Stimulated activated naive CD8-positive, alpha-beta T cell treated with anti-CD3 and anti-CD28 coated beads, Interleukin-15, Interleukin-2, amounts not matched to agents 100 ng/mL and 50 ng/mL, for 24 hours (primary cell): Measurements from ENCODE around the gene SYT11.
"Not testable (repeated sequence)": the region's sequence is repeated elsewhere in the genome, so short reads cannot be mapped to it uniquely, and the experiment has no call there.

Experiments
- H3K27ac Mint-ChIP-seq: one replicate; pipeline ENCODE4 v1.8.0; 2021; ENCODE audit warnings: mild to moderate bottlenecking, mixed read lengths
- H3K27me3 Mint-ChIP-seq: one replicate; pipeline ENCODE4 v1.8.0; 2021; ENCODE audit warnings: mixed read lengths
- H3K36me3 Mint-ChIP-seq: one replicate; pipeline ENCODE4 v1.8.0; 2021; ENCODE audit warnings: low read depth, mixed read lengths
- H3K4me1 Mint-ChIP-seq: one replicate; pipeline ENCODE4 v1.8.0; 2021; ENCODE audit warnings: low read depth, mixed read lengths
- H3K4me3 Mint-ChIP-seq: one replicate; pipeline ENCODE4 v1.8.0; 2021; ENCODE audit warnings: mild to moderate bottlenecking, mixed read lengths
- H3K9me3 Mint-ChIP-seq: one replicate; pipeline ENCODE4 v1.8.0; 2021; ENCODE audit warnings: mixed read lengths

Gene SYT11

GRCh38 chr1:155904261-155904660, 44.9 kb downstream of the SYT11 start:
- Mint-ChIP-seq H3K9me3 (no peaks in the 10 kb centered on the region), H3K27me3 (no peaks in the 10 kb centered on the region), H3K4me3 (no peak overlapping the region), H3K4me1 (peaks cover under 1% of the 10 kb centered on the region), H3K27ac (no peak overlapping the region), H3K36me3 (peaks cover 61% of the 10 kb centered on the region)

GRCh38 chr1:155909894-155910293, 50.5 kb downstream of the SYT11 start:
- Mint-ChIP-seq H3K4me3 (peak overlapping the region; percentile 82), H3K4me1 (peaks cover 26% of the 10 kb centered on the region), H3K9me3 (no peaks in the 10 kb centered on the region), H3K27me3 (no peaks in the 10 kb centered on the region), H3K36me3 (peaks cover 67% of the 10 kb centered on the region), H3K27ac (peak overlapping the region; percentile 63)

GRCh38 chr1:155910621-155911121, 51.3 kb downstream of the SYT11 start:
- H3K27me3 Mint-ChIP-seq = no peaks in the 10 kb centered on the region
- peaks cover 26% of the 10 kb centered on the region for H3K4me1 Mint-ChIP-seq
- H3K4me3 Mint-ChIP-seq = peak overlapping the region; percentile 82
- peaks cover 71% of the 10 kb centered on the region for H3K36me3 Mint-ChIP-seq
- H3K9me3 Mint-ChIP-seq = no peaks in the 10 kb centered on the region
- H3K27ac Mint-ChIP-seq = peak overlapping the region; percentile 94

GRCh38 chr1:155911156-155912055, 52.0 kb downstream of the SYT11 start, which contains the start of gene RIT1:
TSS of gene RIT1 (minus strand) at chr1:155911349. CDS start at chr1:155910761, 588 bp downstream.
- Mint-ChIP-seq H3K9me3 (no peaks in the 10 kb centered on the region), H3K27ac (peak within 1 kb of the TSS; percentile 94), H3K36me3 (peaks cover 74% of the 10 kb centered on the region), H3K4me3 (peak within 1 kb of the TSS; percentile 82), H3K27me3 (no peaks in the 10 kb centered on the region), H3K4me1 (peaks cover 26% of the 10 kb centered on the region)

GRCh38 chr1:155912056-155912536, 52.7 kb downstream of the SYT11 start:
- peaks cover 26% of the 10 kb centered on the region for H3K4me1 Mint-ChIP-seq
- peak overlapping the region; percentile 82 for H3K4me3 Mint-ChIP-seq

GRCh38 chr1:155913969-155914757, 54.8 kb downstream of the SYT11 start:
- peak overlapping the region; percentile 63 for H3K27ac Mint-ChIP-seq
- H3K9me3 Mint-ChIP-seq = no peaks in the 10 kb centered on the region
- H3K36me3 Mint-ChIP-seq = peaks cover 80% of the 10 kb centered on the region
- no peak overlapping the region for H3K4me3 Mint-ChIP-seq
- H3K27me3 Mint-ChIP-seq = no peaks in the 10 kb centered on the region
- H3K4me1 Mint-ChIP-seq = peaks cover 26% of the 10 kb centered on the region

More at GRCh38 chr1:155912056-155912536, 52.7 kb downstream of the SYT11 start:
- H3K36me3 Mint-ChIP-seq = peaks cover 81% of the 10 kb centered on the region
- peak overlapping the region; percentile 94 for H3K27ac Mint-ChIP-seq
- no peaks in the 10 kb centered on the region for H3K27me3 Mint-ChIP-seq
- no peaks in the 10 kb centered on the region for H3K9me3 Mint-ChIP-seq

- no peaks in the 10 kb centered on the region for H3K27me3 Mint-ChIP-seq
- H3K4me3 Mint-ChIP-seq = no peak overlapping the region
- H3K9me3 Mint-ChIP-seq = no peaks in the 10 kb centered on the region
- no peak overlapping the region for H3K27ac Mint-ChIP-seq
- no peaks in the 10 kb centered on the region for H3K4me1 Mint-ChIP-seq
- peaks cover 80% of the 10 kb centered on the region for H3K36me3 Mint-ChIP-seq
Observed at GRCh38 chr1:155918660-155919059, 59.3 kb downstream of the SYT11 start.

GRCh38 chr1:155919801-155920200, 60.4 kb downstream of the SYT11 start:
- Mint-ChIP-seq H3K27ac (no peak overlapping the region), H3K27me3 (no peaks in the 10 kb centered on the region), H3K4me3 (no peak overlapping the region), H3K36me3 (peaks cover 79% of the 10 kb centered on the region), H3K9me3 (no peaks in the 10 kb centered on the region), H3K4me1 (no peaks in the 10 kb centered on the region)

- no peak overlapping the region for H3K4me3 Mint-ChIP-seq
- H3K9me3 Mint-ChIP-seq = no peaks in the 10 kb centered on the region
- H3K36me3 Mint-ChIP-seq = peaks cover 79% of the 10 kb centered on the region
- no peaks in the 10 kb centered on the region for H3K4me1 Mint-ChIP-seq
- H3K27me3 Mint-ChIP-seq = no peaks in the 10 kb centered on the region
- H3K27ac Mint-ChIP-seq = no peak overlapping the region
Observed at GRCh38 chr1:155920717-155921116, 61.4 kb downstream of the SYT11 start.

- no peak overlapping the region for H3K27ac Mint-ChIP-seq
- H3K36me3 Mint-ChIP-seq = peaks cover 84% of the 10 kb centered on the region
- peaks cover 12% of the 10 kb centered on the region for H3K4me1 Mint-ChIP-seq
- H3K27me3 Mint-ChIP-seq = no peaks in the 10 kb centered on the region
- no peak overlapping the region for H3K4me3 Mint-ChIP-seq
- no peaks in the 10 kb centered on the region for H3K9me3 Mint-ChIP-seq
Observed at GRCh38 chr1:155925506-155925905, 66.1 kb downstream of the SYT11 start.

- Mint-ChIP-seq H3K4me1 (peaks cover 42% of the 10 kb centered on the region), H3K4me3 (no peak overlapping the region), H3K27ac (no peak overlapping the region), H3K27me3 (no peaks in the 10 kb centered on the region), H3K9me3 (no peaks in the 10 kb centered on the region), H3K36me3 (peaks cover 70% of the 10 kb centered on the region)
Observed at GRCh38 chr1:155929057-155929456, 69.7 kb downstream of the SYT11 start.

- not testable (repeated sequence) for H3K27me3 Mint-ChIP-seq, H3K9me3 Mint-ChIP-seq, H3K4me3 Mint-ChIP-seq
- H3K27ac Mint-ChIP-seq = peak overlapping the region; percentile 78
- H3K4me1 Mint-ChIP-seq = peaks cover 42% of the 10 kb centered on the region
- H3K36me3 Mint-ChIP-seq = peaks cover 58% of the 10 kb centered on the region
Observed at GRCh38 chr1:155930725-155931124, 71.4 kb downstream of the SYT11 start.

- H3K4me1 Mint-ChIP-seq = peaks cover 48% of the 10 kb centered on the region
- peaks cover 51% of the 10 kb centered on the region for H3K36me3 Mint-ChIP-seq
- H3K27ac Mint-ChIP-seq = peak overlapping the region; percentile 78
- no peaks in the 10 kb centered on the region for H3K27me3 Mint-ChIP-seq
- no peaks in the 10 kb centered on the region for H3K9me3 Mint-ChIP-seq
- H3K4me3 Mint-ChIP-seq = no peak overlapping the region
Observed at GRCh38 chr1:155931332-155932038, 72.1 kb downstream of the SYT11 start.

- peaks cover 45% of the 10 kb centered on the region for H3K36me3 Mint-ChIP-seq
- H3K27ac Mint-ChIP-seq = no peak overlapping the region
- H3K4me1 Mint-ChIP-seq = peaks cover 48% of the 10 kb centered on the region
- no peaks in the 10 kb centered on the region for H3K27me3 Mint-ChIP-seq
- H3K9me3 Mint-ChIP-seq = no peaks in the 10 kb centered on the region
- no peak overlapping the region for H3K4me3 Mint-ChIP-seq
Observed at GRCh38 chr1:155932081-155932480, 72.7 kb downstream of the SYT11 start.
